OCI-M2 (cell line): ENCODE data around the gene TMEM60.
A peak's percentile ranks its signal among the peaks of the same experiment; 100 is the strongest.

Source experiments
- DNase-seq: peaks from one replicate; lab custom pipeline; 2025; ENCODE audit not compliant: unreplicated experiment; lab: John Stamatoyannopoulos, UW

The TMEM60 gene

GRCh38 chr7:77778535-77778934 is 19.7 kb downstream of the TMEM60 start:
- no peak for DNase-seq

- no peak for DNase-seq
These were observed 26.3 kb downstream of the TMEM60 start for GRCh38 chr7:77771901-77772300.

GRCh38 chr7:77770316-77770715 is 27.9 kb downstream of the TMEM60 start:
- no peak for DNase-seq

- no peak for DNase-seq
These were observed 31.2 kb downstream of the TMEM60 start for GRCh38 chr7:77766801-77767605.

- no peak for DNase-seq
These were observed 32.1 kb downstream of the TMEM60 start for GRCh38 chr7:77765906-77766800.

- no peak for DNase-seq
These were observed 32.8 kb downstream of the TMEM60 start for GRCh38 chr7:77765481-77765880.

GRCh38 chr7:77760809-77761453 is 37.3 kb downstream of the TMEM60 start:
- no peak for DNase-seq

GRCh38 chr7:77759294-77759889 is 38.8 kb downstream of the TMEM60 start:
- peak; percentile 16 for DNase-seq

- DNase-seq: no peak
These were observed 40.6 kb downstream of the TMEM60 start for GRCh38 chr7:77757589-77757988.

- no peak for DNase-seq
These were observed 45.1 kb downstream of the TMEM60 start for GRCh38 chr7:77753173-77753572.

- DNase-seq: no peak
These were observed 46.2 kb downstream of the TMEM60 start for GRCh38 chr7:77752016-77752415.

GRCh38 chr7:77747718-77748117 is 50.5 kb downstream of the TMEM60 start:
- no peak for DNase-seq

- DNase-seq: no peak
These were observed 51.1 kb downstream of the TMEM60 start for GRCh38 chr7:77747178-77747577.

- no peak for DNase-seq
These were observed 51.4 kb downstream of the TMEM60 start for GRCh38 chr7:77746824-77747165.

GRCh38 chr7:77746164-77746823 is 51.9 kb downstream of the TMEM60 start:
- DNase-seq: no peak

GRCh38 chr7:77745746-77746145 is 52.5 kb downstream of the TMEM60 start:
- no peak for DNase-seq
